NCI-H2196 (cell line): ENCODE data around the gene TINAGL1.

Source experiments
- DNase-seq: peaks from one replicate; lab custom pipeline; 2025; ENCODE audit not compliant: unreplicated experiment; lab: John Stamatoyannopoulos, UW

The TINAGL1 gene

DNA sequence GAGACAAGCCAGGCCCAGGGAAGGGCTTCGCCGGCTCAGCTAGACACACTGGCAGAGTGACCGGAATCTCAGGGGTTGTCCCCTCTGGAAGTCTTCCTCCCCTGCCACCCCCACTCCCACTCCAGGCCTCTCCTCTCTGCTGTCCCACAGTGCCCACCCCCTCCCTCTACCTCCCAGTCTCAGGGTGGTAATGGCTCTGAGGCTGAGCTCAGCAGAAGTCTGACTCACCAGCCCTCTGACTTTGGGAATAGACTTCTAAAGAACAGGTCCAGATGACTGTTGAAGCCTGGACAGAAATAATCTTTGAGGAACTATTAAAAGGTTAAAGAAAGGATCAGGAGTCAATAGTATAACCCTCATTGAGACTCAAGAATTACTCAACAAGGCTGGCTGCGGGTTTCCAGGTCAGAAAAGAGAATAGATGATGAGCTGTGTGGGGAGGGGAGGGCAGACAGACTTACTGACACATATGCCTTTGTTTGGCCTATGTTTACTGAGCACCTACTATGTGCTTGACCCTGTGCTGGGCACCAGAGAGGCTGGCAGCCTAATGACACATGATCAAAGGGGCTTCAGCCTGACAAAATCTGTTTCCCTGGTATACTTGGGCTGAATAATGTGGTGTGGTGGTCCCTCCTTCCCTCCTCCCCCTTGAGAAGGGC lies 49.4 kb downstream of the TINAGL1 start:
- DNase-seq = no peak

DNA sequence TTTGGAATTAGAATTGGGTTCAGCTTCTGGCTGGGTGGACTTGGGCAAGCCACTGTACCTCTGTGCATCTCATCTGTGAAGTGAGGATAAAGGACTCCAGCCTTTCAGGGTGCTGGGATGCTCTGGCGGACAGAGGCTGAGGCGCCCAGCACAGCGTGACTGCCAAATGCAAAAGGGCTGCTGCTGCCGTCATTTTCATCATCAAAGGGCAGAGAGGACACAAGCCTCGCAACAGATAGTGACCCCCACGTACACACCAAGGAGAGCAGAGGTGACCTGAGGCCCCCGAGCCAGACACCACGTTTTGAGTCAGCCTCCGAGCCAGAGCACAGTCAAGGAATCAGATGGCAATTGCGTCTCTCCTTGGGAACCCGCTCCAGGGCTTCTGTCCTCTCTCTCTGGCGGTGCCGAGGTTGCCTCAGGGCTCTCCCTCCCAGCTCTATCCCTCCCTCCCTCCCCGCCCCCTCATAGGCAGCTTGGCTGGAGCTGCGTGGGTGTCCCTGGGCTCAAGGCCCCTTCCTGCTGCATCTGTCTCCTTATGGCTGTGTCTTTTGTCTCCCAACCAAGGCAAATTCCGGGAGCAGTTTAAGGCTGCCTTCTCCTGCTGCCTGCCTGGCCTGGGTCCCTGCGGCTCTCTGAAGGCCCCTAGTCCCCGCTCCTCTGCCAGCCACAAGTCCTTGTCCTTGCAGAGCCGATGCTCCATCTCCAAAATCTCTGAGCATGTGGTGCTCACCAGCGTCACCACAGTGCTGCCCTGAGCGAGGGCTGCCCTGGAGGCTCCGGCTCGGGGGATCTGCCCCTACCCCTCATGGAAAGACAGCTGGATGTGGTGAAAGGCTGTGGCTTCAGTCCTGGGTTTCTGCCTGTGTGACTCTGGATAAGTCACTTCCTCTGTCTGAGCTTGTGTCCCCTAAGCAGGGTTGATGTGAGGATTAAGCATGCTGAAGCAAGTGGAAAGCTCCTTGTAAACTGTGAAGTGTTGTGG lies 50.2 kb downstream of the TINAGL1 start:
- no peak for DNase-seq

DNA sequence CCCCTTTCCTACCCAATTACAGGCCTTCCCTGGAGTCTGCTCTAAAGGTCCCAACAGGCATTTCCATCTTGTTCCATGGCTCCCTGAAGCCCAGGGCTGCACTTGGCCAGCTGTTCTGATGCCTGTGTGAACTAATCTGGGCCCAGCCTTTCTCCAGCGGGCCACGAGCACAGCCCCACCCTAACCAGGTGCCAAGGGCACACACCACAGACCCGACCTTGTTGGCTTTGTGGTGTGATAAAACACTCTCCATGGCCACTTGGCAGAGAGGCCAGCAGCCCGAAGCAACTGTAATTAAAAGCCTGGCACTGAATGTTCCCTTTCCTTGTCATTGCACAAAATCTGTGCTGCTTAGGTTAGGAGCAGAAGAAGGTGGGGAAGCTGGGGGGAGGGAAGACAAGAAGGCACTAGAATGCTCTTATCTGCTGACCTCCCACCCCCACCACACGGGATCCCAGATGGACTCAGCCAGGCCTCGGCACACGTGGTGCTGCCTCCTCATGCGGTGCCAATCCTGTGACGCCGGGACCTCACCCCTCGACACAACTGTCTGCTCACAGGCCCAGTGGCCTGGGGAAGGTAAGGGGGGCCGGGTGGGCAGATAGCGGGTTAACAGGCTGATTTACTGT lies 51.1 kb downstream of the TINAGL1 start:
- DNase-seq = peak; percentile 54

DNA sequence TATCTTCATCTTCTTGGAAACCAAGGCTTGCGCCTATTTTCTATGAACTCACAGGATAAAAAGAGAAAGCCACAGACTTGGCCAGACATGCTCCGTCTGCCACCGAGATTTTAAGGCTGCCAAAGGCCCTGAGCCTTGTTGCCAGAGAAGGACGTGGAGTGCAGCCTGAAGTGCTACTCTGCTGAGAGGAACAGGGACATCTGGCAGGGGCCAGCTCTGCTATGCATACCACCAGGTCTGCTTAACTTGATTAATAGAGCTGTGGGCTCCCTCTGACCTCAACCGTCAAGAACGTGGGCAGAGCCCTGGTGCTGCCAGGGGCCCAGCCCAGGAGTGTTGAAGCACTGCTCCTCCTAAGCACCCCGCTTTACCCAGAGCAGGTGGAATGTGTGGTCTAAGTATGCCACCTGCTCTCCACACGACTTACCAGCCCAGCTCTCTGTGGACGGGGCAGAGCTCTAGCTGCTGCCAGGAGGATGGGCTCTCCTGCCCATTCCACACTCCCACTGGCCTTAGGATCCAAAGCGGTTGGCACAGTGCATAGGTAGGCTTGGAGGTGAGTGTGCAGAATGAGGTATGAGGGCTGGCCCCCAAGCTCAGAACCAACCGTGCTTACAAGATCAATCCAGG lies 51.7 kb downstream of the TINAGL1 start:
- peak; percentile 49 for DNase-seq

DNA sequence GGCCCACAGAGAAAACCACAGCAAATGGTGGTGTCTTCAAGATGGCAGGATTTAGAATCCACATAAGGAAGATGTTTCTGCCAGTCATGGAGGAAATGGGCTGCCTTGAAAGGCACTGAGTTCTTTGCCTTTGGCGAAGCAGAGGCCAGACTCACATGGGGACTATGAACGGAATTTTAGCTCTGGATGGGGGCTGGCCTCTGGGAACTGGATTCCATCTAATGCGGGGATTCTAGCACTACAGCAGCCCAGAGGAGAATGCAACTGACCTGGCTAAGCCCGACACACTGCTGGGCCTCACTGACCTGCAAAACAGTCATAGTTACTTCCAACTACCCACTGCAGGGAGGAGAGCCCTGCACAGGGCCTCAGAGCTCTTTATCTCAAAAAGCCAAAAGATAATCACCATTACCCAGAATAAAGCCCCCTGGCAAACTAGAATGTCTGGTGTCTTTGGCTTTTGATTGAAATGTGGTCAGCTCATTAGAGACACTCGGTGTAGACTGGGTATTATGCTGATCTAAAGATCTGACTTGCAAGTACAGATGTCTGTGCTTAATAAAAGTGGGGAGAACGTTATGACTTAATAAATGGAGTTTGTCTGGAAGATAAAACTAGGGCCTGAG lies 52.7 kb downstream of the TINAGL1 start:
- no peak for DNase-seq

DNA sequence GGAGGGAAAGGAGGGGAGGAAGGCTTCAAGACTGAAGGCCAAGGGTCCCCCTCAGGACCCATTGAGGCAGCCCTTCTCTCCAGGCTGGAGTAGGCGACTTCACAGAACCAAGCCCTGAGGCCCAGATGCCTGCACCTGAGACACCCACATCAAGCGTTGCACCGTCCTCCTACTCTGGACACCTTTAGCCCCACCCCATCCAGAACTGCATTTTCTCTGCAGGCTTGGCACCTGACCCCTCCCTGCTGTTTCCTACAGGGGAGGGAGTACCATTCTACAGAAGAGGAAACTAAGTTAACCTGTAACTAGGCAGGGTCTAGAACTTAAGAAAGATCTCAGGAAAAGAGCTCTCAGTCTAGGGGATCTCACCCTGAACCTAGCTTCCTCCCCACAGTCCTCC lies 56.3 kb downstream of the TINAGL1 start:
- DNase-seq = no peak

DNA sequence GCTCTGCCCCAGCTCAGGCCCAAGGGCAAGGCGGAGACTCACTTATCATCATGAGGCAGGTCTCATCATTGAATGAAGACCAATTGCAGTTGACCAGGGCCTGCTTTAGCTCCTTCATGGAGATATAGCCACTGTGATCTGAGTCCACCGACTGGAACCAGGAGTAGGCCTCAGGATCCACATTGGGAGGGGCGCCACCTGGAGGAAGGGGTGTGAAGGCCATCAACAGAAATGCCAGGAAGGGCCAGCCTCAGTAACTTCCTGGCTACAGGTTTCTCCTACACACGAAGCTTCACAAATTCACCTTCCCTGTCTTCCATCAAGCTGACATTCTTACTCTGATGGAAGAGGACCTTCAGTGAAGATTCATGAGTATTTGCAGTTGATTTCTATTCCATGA lies 56.8 kb downstream of the TINAGL1 start:
- peak; percentile 45 for DNase-seq
